A549 treated with DMSO at 1 μM for 4 hours (cell line): ENCODE measurements around the gene RCVRN. TPM values are rescaled to one million over a fixed set of nuclear protein-coding genes. Genes with fewer than 3 reads are reported as not detected.

ENCODE experiments used
- total RNA-seq: library from RNA; stranded (reverse); fragments of 200-300 nt; extraction: Qiagen RNA extraction; gene quantifications from 5 replicates; pipeline ENCODE4 v1.2.3, GENCODE V29; 2022; ENCODE audit warnings: low read depth

RCVRN gene
- total RNA-seq, result 0.13 TPM in 1 of 5 replicates, not detected in the others

GRCh38 chr17:9905078-9905415 is at the start of gene RCVRN:
Gene RCVRN (minus strand): TSS chr17:9905271. CDS start chr17:9905180, 91 bp downstream.

Other genes starting within 250 kb of the RCVRN start
- not detected in 5 replicates for gene DHRS7C, start 113.7 kb downstream of the RCVRN start, total RNA-seq
- not detected in 5 replicates for gene GSG1L2, start 83.2 kb downstream of the RCVRN start, total RNA-seq
- gene GLP2R, start 79.3 kb downstream of the RCVRN start, total RNA-seq, result 8.2 to 19.9 TPM (median 11.0 TPM) in 5 replicates